Naive B cell (primary cell): ENCODE measurements around the gene GABRA5. TPM values are rescaled to one million over a fixed set of nuclear protein-coding genes. Genes with fewer than 3 reads are reported as not detected.

Experiments used
- polyA plus RNA-seq, 6 donors: library from polyadenylated mRNA; unstranded; fragments of 300-500 nt; fragmentation: Illumina TruSeq; gene quantifications; one replicate each; pipeline ENCODE4 v1.2.3, GENCODE V29; 2021; ENCODE audit warnings: low read depth in 6 of 6

GABRA5 gene
- polyA plus RNA-seq, 6 donors from 2014 or later, result not detected

Other genes with a start within 250 kb of the GABRA5 start
- gene GABRB3, start 94.0 kb upstream of the GABRA5 start, polyA plus RNA-seq, result not detected
- not detected for gene GABRG3, start 104.1 kb downstream of the GABRA5 start, polyA plus RNA-seq